ENCODE data around the gene MPP2. TPM values are rescaled to one million over a fixed set of nuclear protein-coding genes. Genes with fewer than 3 reads are reported as not detected.

MPP2 gene
- total RNA-seq, 2 donors from 2014 or later = 10.7 to 15.0 TPM

- H3K27ac ChIP-seq = no peak overlapping the region
- no peaks in the 10 kb centered on the region for H3K9me3 ChIP-seq
- no peak overlapping the region for H3K4me3 ChIP-seq
- no peak for ATAC-seq (ENCODE audit: insufficient number of reproducible peaks, low FRiP score, low read depth)
- H3K27me3 ChIP-seq (replicated peaks; ENCODE audit: insufficient read depth) = no peaks in the 10 kb centered on the region
- peaks cover 6 to 24% of the 10 kb centered on the region in 2 donors for H3K4me1 ChIP-seq (ENCODE audit: control insufficient read depth in 1 of 2, low read depth in 2 of 2)
- H3K36me3 ChIP-seq = peaks cover 23% of the 10 kb centered on the region
- DNase-seq (ENCODE audit: low spot score) = no peak
- TF ChIP-seq CTCF (IDR thresholded peaks at IDR 0.05) = no peak
Observed at GRCh38 chr17:43830510-43831140, 76.7 kb downstream of the MPP2 start.

GRCh38 chr17:43829738-43830137 lies 77.6 kb downstream of the MPP2 start:
- no peaks in the 10 kb centered on the region for H3K9me3 ChIP-seq
- no peaks in the 10 kb centered on the region for H3K27me3 ChIP-seq (replicated peaks; ENCODE audit: insufficient read depth)
- peaks cover 30% of the 10 kb centered on the region for H3K36me3 ChIP-seq
- TF ChIP-seq CTCF (IDR thresholded peaks at IDR 0.05) = no peak
- no peak overlapping the region for H3K4me3 ChIP-seq
- ATAC-seq (ENCODE audit: insufficient number of reproducible peaks, low FRiP score, low read depth) (no peak), DNase-seq (ENCODE audit: low spot score) (no peak)
- no peak overlapping the region for H3K27ac ChIP-seq
- peaks cover 6 to 24% of the 10 kb centered on the region in 2 donors for H3K4me1 ChIP-seq (ENCODE audit: control insufficient read depth in 1 of 2, low read depth in 2 of 2)

- ATAC-seq (ENCODE audit: insufficient number of reproducible peaks, low FRiP score, low read depth) (no peak), DNase-seq (ENCODE audit: low spot score) (no peak)
- TF ChIP-seq CTCF (IDR thresholded peaks at IDR 0.05) = no peak
- Histone ChIP-seq H3K27me3 (replicated peaks; ENCODE audit: insufficient read depth) (no peaks in the 10 kb centered on the region), H3K9me3 (no peaks in the 10 kb centered on the region), H3K4me3 (no peak overlapping the region), H3K36me3 (peaks cover 35% of the 10 kb centered on the region), H3K27ac (no peak overlapping the region), H3K4me1 (ENCODE audit: control insufficient read depth in 1 of 2, low read depth in 2 of 2) (peaks cover 3 to 25% of the 10 kb centered on the region in 2 donors)
Observed at GRCh38 chr17:43827596-43827995, 79.7 kb downstream of the MPP2 start.

- no peak for ATAC-seq (ENCODE audit: insufficient number of reproducible peaks, low FRiP score, low read depth)
- H3K4me3 ChIP-seq = no peak overlapping the region
- no peak for TF ChIP-seq CTCF (IDR thresholded peaks at IDR 0.05)
- no peaks in the 10 kb centered on the region for H3K9me3 ChIP-seq
- H3K4me1 ChIP-seq (ENCODE audit: control insufficient read depth in 1 of 2, low read depth in 2 of 2) = peaks cover 0 to 14% of the 10 kb centered on the region in 2 donors
- no peak overlapping the region for H3K27ac ChIP-seq
- peaks cover 35% of the 10 kb centered on the region for H3K36me3 ChIP-seq
- no peak for DNase-seq (ENCODE audit: low spot score)
- no peaks in the 10 kb centered on the region for H3K27me3 ChIP-seq (replicated peaks; ENCODE audit: insufficient read depth)
Observed at GRCh38 chr17:43826206-43826605, 81.1 kb downstream of the MPP2 start.

GRCh38 chr17:43825567-43825966 lies 81.8 kb downstream of the MPP2 start:
- DNase-seq (ENCODE audit: low spot score) (no peak), ATAC-seq (ENCODE audit: insufficient number of reproducible peaks, low FRiP score, low read depth) (no peak)
- Histone ChIP-seq H3K4me1 (ENCODE audit: control insufficient read depth in 1 of 2, low read depth in 2 of 2) (peaks cover 0 to 13% of the 10 kb centered on the region in 2 donors), H3K9me3 (no peaks in the 10 kb centered on the region), H3K36me3 (peaks cover 42% of the 10 kb centered on the region), H3K27ac (no peak overlapping the region), H3K4me3 (no peak overlapping the region), H3K27me3 (replicated peaks; ENCODE audit: insufficient read depth) (no peaks in the 10 kb centered on the region)
- no peak for TF ChIP-seq CTCF (IDR thresholded peaks at IDR 0.05)

Other genes with a start within 250 kb of the MPP2 start
- gene MEOX1, start 245.6 kb downstream of the MPP2 start, total RNA-seq = 1 to 10 TPM; 3.0 to 5.4 TPM
- gene SOST, start 148.7 kb downstream of the MPP2 start, total RNA-seq = 10 to 100 TPM; 45.2 to 55.4 TPM
- gene DUSP3, start 128.6 kb downstream of the MPP2 start, total RNA-seq = 100 to 1,000 TPM; 130 to 137 TPM
- gene CFAP97D1, start 127.1 kb downstream of the MPP2 start, total RNA-seq = not detected
- gene MPP3, start 74.4 kb downstream of the MPP2 start, total RNA-seq = 10 to 100 TPM; 32.8 to 73.8 TPM
- gene CD300LG, start 60.4 kb downstream of the MPP2 start, total RNA-seq = 1 to 10 TPM in 1 of 2 donors, under 1 TPM in 1; 0.35 to 3.2 TPM
- gene PPY, start 34.9 kb upstream of the MPP2 start, total RNA-seq = not detected
- gene PYY, start 46.4 kb upstream of the MPP2 start, total RNA-seq = not detected
- gene NAGS, start 97.1 kb upstream of the MPP2 start, total RNA-seq = under 1 TPM in 1 of 2 donors, not detected in 1; 0.92 TPM
- 10 to 100 TPM; 21.9 to 24.4 TPM for gene TMEM101, start 107.4 kb upstream of the MPP2 start, total RNA-seq
- 10 to 100 TPM; 24.9 to 30.8 TPM for gene LSM12, start 159.1 kb upstream of the MPP2 start, total RNA-seq
- gene G6PC3, start 163.2 kb upstream of the MPP2 start, total RNA-seq = 10 to 100 TPM; 26.4 to 54.6 TPM
- 100 to 1,000 TPM in 1 of 2 donors, 10 to 100 TPM in 1; 76.9 to 115 TPM for gene HDAC5, start 216.1 kb upstream of the MPP2 start, total RNA-seq
- 1 to 10 TPM in 1 of 2 donors, under 1 TPM in 1; 0.85 to 2.6 TPM for gene HROB, start 234.4 kb upstream of the MPP2 start, total RNA-seq